CD14-positive monocyte (primary cell): ENCODE data around the gene HAPLN3. TPM values are rescaled to one million over a fixed set of nuclear protein-coding genes. Genes with fewer than 3 reads are reported as not detected.

ENCODE experiments used
- DNase-seq, 3 donors: peaks; one replicate each; pipeline ENCODE4 v3.0.0-alpha.2; 2011 to 2022
- H2AFZ ChIP-seq: 2 replicates; pipeline ENCODE4 v1.6.0; 2012; ENCODE audit warnings: mild to moderate bottlenecking, low read depth, low read length, inconsistent platforms; ENCODE audit not compliant: insufficient read depth, poor library complexity, severe bottlenecking
- H3K27ac ChIP-seq, 2 donors: 1 replicate in 1 of 2; 2 replicates in 1 of 2; pipeline ENCODE4 v1.5.1; 2012 to 2013; ENCODE audit warnings: low read length in 2 of 2, control low read depth in 1 of 2, inconsistent platforms in 1 of 2, low read depth in 1 of 2, mild to moderate bottlenecking in 1 of 2
- H3K27me3 ChIP-seq, 2 donors: one replicate each; pipeline versions ENCODE4 v1.6.0 to v1.6.1; 2011 to 2013; ENCODE audit warnings: low read length in 2 of 2; ENCODE audit not compliant: control insufficient read depth in 2 of 2, insufficient read depth in 2 of 2
- H3K36me3 ChIP-seq, 2 donors: replicated peaks in 1 of 2; 1 replicate in 1 of 2; 2 replicates in 1 of 2; pipeline versions ENCODE4 v1.5.1 to v1.6.1; 2012 to 2013; ENCODE audit warnings: low read length in 2 of 2, control low read depth in 1 of 2, inconsistent platforms in 1 of 2, mild to moderate bottlenecking in 1 of 2; ENCODE audit not compliant: insufficient read depth in 2 of 2, control insufficient read depth in 1 of 2
- H3K4me1 ChIP-seq, 2 donors: 1 replicate in 1 of 2; 2 replicates in 1 of 2; pipeline versions ENCODE4 v1.5.1 to v1.6.1; 2012 to 2013; ENCODE audit warnings: low read length in 2 of 2, control low read depth in 1 of 2, inconsistent platforms in 1 of 2, mild to moderate bottlenecking in 1 of 2, moderate library complexity in 1 of 2; ENCODE audit not compliant: insufficient read depth in 2 of 2, control insufficient read depth in 1 of 2
- H3K4me2 ChIP-seq: replicated peaks from 2 replicates; pipeline ENCODE3; 2012; ENCODE audit warnings: low read length, moderate library complexity, mild to moderate bottlenecking; ENCODE audit not compliant: poor library complexity, severe bottlenecking; ENCODE audit errors: extremely low read depth
- H3K4me3 ChIP-seq, 3 experiments: fragments of 200-600 bp in 1 of 3; sonication (generic) in 1 of 3; replicated peaks in 1 of 3; 1 replicate in 2 of 3; 2 replicates in 1 of 3; pipeline ENCODE4 v1.5.1; 2011 to 2013; ENCODE audit warnings: low read length in 3 of 3, mild to moderate bottlenecking in 3 of 3, control low read depth in 2 of 3, low read depth in 2 of 3, inconsistent platforms in 1 of 3, moderate library complexity in 1 of 3
- H3K79me2 ChIP-seq: 2 replicates; pipeline ENCODE4 v1.6.0; 2012; ENCODE audit warnings: mild to moderate bottlenecking, control low read depth, inconsistent platforms, low read length, moderate library complexity; ENCODE audit not compliant: insufficient read depth
- H3K9ac ChIP-seq: 2 replicates; pipeline ENCODE4 v1.6.0; 2017; ENCODE audit warnings: low read length, mild to moderate bottlenecking; ENCODE audit not compliant: insufficient read depth, poor library complexity, severe bottlenecking
- H3K9me3 ChIP-seq, 2 donors: replicated peaks in 1 of 2; 1 replicate in 1 of 2; 2 replicates in 1 of 2; pipeline versions ENCODE4 v1.5.1 to v1.6.1; 2012 to 2013; ENCODE audit warnings: low read length in 2 of 2, control low read depth in 1 of 2; ENCODE audit not compliant: control insufficient read depth in 1 of 2, insufficient read depth in 1 of 2
- H4K20me1 ChIP-seq: 2 replicates; pipeline ENCODE4 v1.6.0; 2012; ENCODE audit warnings: mild to moderate bottlenecking, low read length, control low read depth, moderate library complexity; ENCODE audit not compliant: insufficient read depth
- H3K27ac Mint-ChIP-seq, 7 donors: one replicate each; pipeline ENCODE4 v1.8.0; 2020; ENCODE audit warnings: mild to moderate bottlenecking in 7 of 7, mixed read lengths in 7 of 7, moderate library complexity in 6 of 7, inconsistent platforms in 2 of 7
- H3K27me3 Mint-ChIP-seq, 3 donors: one replicate each; pipeline ENCODE4 v1.8.0; 2021 to 2022; ENCODE audit warnings: low read depth in 3 of 3, mild to moderate bottlenecking in 3 of 3, mixed read lengths in 3 of 3, moderate library complexity in 3 of 3, inconsistent platforms in 1 of 3
- H3K36me3 Mint-ChIP-seq, 2 donors: one replicate each; pipeline ENCODE4 v1.8.0; 2020; ENCODE audit warnings: mixed read lengths in 2 of 2, inconsistent platforms in 1 of 2, mild to moderate bottlenecking in 1 of 2
- H3K4me1 Mint-ChIP-seq: one replicate; pipeline ENCODE4 v1.8.0; 2020; ENCODE audit warnings: mild to moderate bottlenecking, mixed read lengths
- H3K4me3 Mint-ChIP-seq, 2 donors: one replicate each; pipeline ENCODE4 v1.8.0; 2020; ENCODE audit warnings: mild to moderate bottlenecking in 2 of 2, mixed read lengths in 2 of 2, moderate library complexity in 1 of 2
- H3K9me3 Mint-ChIP-seq, 7 donors: one replicate each; pipeline ENCODE4 v1.8.0; 2020 to 2022; ENCODE audit warnings: mixed read lengths in 7 of 7, mild to moderate bottlenecking in 6 of 7, moderate library complexity in 6 of 7, inconsistent platforms in 2 of 7
- CTCF ChIP-seq: fragments of 200-600 bp; IDR thresholded peaks from one replicate; pipeline ENCODE4 v1.8.0; 2022; ENCODE audit warnings: antibody characterized with exemption, mild to moderate bottlenecking
- WGBS: methylation state at CpG from one replicate; pipeline ENCODE4 v1.1.5; 2013; ENCODE audit warnings: missing lambda C conversion rate; ENCODE audit not compliant: insufficient coverage; 5-methylcytosine and 5-hydroxymethylcytosine counted together
- intact Hi-C, 2 donors: fragments of 100-400 bp; cut with micrococcal nuclease; formaldehyde crosslinking; loops; one replicate each; pipeline versions ENCODE4 v1.15.0 to v1.15.1; 2023
- polyA plus RNA-seq, 3 donors: library from polyadenylated mRNA; depleted of rRNA in 1 of 3; unstranded in 2 of 3; stranded (reverse) in 1 of 3; fragments of 300-500 nt in 2 of 3; fragments of >200 nt in 1 of 3; fragmentation: Illumina TruSeq in 2 of 3; gene quantifications; 1 replicate in 2 of 3; 2 replicates in 1 of 3; pipeline ENCODE4 v1.2.3, GENCODE V29; 2012 to 2021

The HAPLN3 gene
- polyA plus RNA-seq, 3 donors, result 0.60 to 2.8 (median 0.65) TPM

DNA sequence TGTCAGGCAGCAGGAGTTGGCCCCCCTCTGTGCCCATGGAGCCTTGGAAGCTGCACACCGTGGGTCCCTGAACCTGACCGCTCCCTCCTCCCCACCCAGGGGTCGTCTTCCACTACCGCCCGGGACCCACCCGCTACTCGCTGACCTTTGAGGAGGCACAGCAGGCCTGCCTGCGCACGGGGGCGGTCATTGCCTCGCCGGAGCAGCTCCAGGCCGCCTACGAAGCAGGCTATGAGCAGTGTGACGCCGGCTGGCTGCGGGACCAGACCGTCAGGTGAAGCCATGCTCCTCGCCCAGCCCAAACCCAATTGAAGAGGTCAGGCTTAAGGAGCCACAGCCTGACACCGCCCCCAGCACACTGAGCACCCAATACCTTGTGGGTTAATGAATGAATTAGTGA, 48.2 kb downstream of the HAPLN3 start:
- TF ChIP-seq CTCF, result no peak
- peaks cover 0 to 9% (median 1%) of the 10 kb centered on the region in 3 donors for H3K27me3 Mint-ChIP-seq
- intact Hi-C loops, result no loop called here
- no peak overlapping the region for H3K4me2 ChIP-seq
- no peak overlapping the region for H3K4me3 ChIP-seq
- DNase-seq, result no peak
- H3K9me3 Mint-ChIP-seq, result no peaks in the 10 kb centered on the region
- no peaks in the 10 kb centered on the region for H3K4me1 ChIP-seq
- no peak overlapping the region for H2AFZ ChIP-seq
- H3K36me3 Mint-ChIP-seq, result no peaks in the 10 kb centered on the region
- no peak overlapping the region for H3K27ac Mint-ChIP-seq
- no peaks in the 10 kb centered on the region for H3K4me1 Mint-ChIP-seq
- H3K4me3 Mint-ChIP-seq, result no peak overlapping the region
- no peaks in the 10 kb centered on the region for H4K20me1 ChIP-seq
- no peaks in the 10 kb centered on the region for H3K27me3 ChIP-seq
- H3K27ac ChIP-seq, result no peak overlapping the region
- H3K36me3 ChIP-seq, result no peaks in the 10 kb centered on the region
- H3K79me2 ChIP-seq, result no peaks in the 10 kb centered on the region
- no peaks in the 10 kb centered on the region for H3K9me3 ChIP-seq
- no peak overlapping the region for H3K9ac ChIP-seq
- 93% methylated on average over 17 of the region's 20 CpGs for WGBS

- H3K79me2 ChIP-seq, result no peaks in the 10 kb centered on the region
- no peaks in the 10 kb centered on the region for H3K9me3 ChIP-seq
- H2AFZ ChIP-seq, result no peak overlapping the region
- no peak overlapping the region for H3K4me2 ChIP-seq
- peaks cover 0 to 9% (median 0%) of the 10 kb centered on the region in 3 donors for H3K27me3 Mint-ChIP-seq
- H3K36me3 Mint-ChIP-seq, result no peaks in the 10 kb centered on the region
- H3K4me3 ChIP-seq, result no peak overlapping the region
- H3K4me1 Mint-ChIP-seq, result no peaks in the 10 kb centered on the region
- H3K36me3 ChIP-seq, result no peaks in the 10 kb centered on the region
- no peak overlapping the region for H3K4me3 Mint-ChIP-seq
- no peaks in the 10 kb centered on the region for H3K4me1 ChIP-seq
- no peak for DNase-seq
- H3K9me3 Mint-ChIP-seq, result no peaks in the 10 kb centered on the region
- no peaks in the 10 kb centered on the region for H4K20me1 ChIP-seq
- intact Hi-C loops, result no loop called here
- no peak overlapping the region for H3K27ac Mint-ChIP-seq
- no peak overlapping the region for H3K27ac ChIP-seq
- WGBS, result 93% methylated on average over 13 of the region's 15 CpGs
- no peak for TF ChIP-seq CTCF
- H3K27me3 ChIP-seq, result no peaks in the 10 kb centered on the region
- no peak overlapping the region for H3K9ac ChIP-seq
These were observed 49.7 kb downstream of the HAPLN3 start for GRCh38 chr15:88845616-88846015.
